PC-3 (cell line): ENCODE data around the gene SLC1A7. TPM values are rescaled to one million over a fixed set of nuclear protein-coding genes. Genes with fewer than 3 reads are reported as not detected.

Experiments used
- ATAC-seq: fragments of 200-7000 bp; cut with Tn5 transposase; 2 replicates; pipeline ENCODE4 v1.9.1; 2020; ENCODE audit warnings: mild to moderate bottlenecking, moderate library complexity
- BruUV-seq: library from RNA; stranded (reverse); fragments of 400-500 nt; replicated peaks from 2 replicates; lab custom pipeline; 2021; lab: Mats Ljungman, UMichigan
- CTCF ChIA-PET: fragments of 300-600 bp; sonication (Branson Sonifier 250); formaldehyde crosslinking; loops from one replicate; lab custom pipeline; 2022; ENCODE audit warnings: antibody characterized with exemption; lab: Charles Lee
- POLR2A ChIA-PET: fragments of 300-600 bp; sonication (Branson Sonifier 250); formaldehyde crosslinking; loops from one replicate; lab custom pipeline; 2022; ENCODE audit warnings: antibody characterized with exemption; ENCODE audit not compliant: unreplicated experiment; lab: Charles Lee
- DNase-seq: peaks from one replicate; pipeline ENCODE4 v3.0.0-alpha.2; 2015
- H2AFZ ChIP-seq: fragments of 300-600 bp; sonication (generic); 2 replicates; pipeline ENCODE4 v1.6.0; 2016; ENCODE audit warnings: antibody characterized with exemption, low read length
- H3F3A ChIP-seq: fragments of 300-600 bp; sonication (generic); one replicate; pipeline ENCODE4 v1.6.0; 2017; ENCODE audit warnings: antibody characterized with exemption, low read length, control low read depth, mild to moderate bottlenecking; ENCODE audit not compliant: unreplicated experiment
- H3K27ac ChIP-seq: fragments of 300-600 bp; sonication (generic); 2 replicates; pipeline ENCODE4 v1.5.1; 2016; ENCODE audit warnings: mild to moderate bottlenecking, low read length
- H3K27me3 ChIP-seq: fragments of 300-600 bp; sonication (generic); 2 replicates; pipeline ENCODE4 v1.6.1; 2016; ENCODE audit warnings: low read length, mixed read lengths
- H3K36me3 ChIP-seq: fragments of 300-600 bp; sonication (generic); 2 replicates; pipeline ENCODE4 v1.6.1; 2016; ENCODE audit warnings: low read depth, mixed run types, low read length, mixed read lengths
- H3K4me1 ChIP-seq: fragments of 300-600 bp; sonication (generic); 2 replicates; pipeline ENCODE4 v1.5.1; 2016; ENCODE audit warnings: low read length; ENCODE audit not compliant: insufficient read depth
- H3K4me2 ChIP-seq: fragments of 300-600 bp; sonication (generic); 2 replicates; pipeline ENCODE4 v1.6.0; 2016; ENCODE audit warnings: low read length
- H3K4me3 ChIP-seq: fragments of 300-600 bp; sonication (generic); 2 replicates; pipeline ENCODE4 v1.5.1; 2016; ENCODE audit warnings: mild to moderate bottlenecking, low read length, mixed read lengths
- H3K79me2 ChIP-seq: fragments of 300-600 bp; sonication (generic); 2 replicates; pipeline ENCODE4 v1.6.1; 2017; ENCODE audit warnings: low read length, mixed read lengths
- H3K9ac ChIP-seq: fragments of 300-600 bp; sonication (generic); 2 replicates; pipeline ENCODE4 v1.6.0; 2016; ENCODE audit warnings: mild to moderate bottlenecking, low read length
- H3K9me2 ChIP-seq: fragments of 300-600 bp; sonication (generic); replicated peaks from 2 replicates; pipeline ENCODE4 v1.6.1; 2016; ENCODE audit warnings: mixed run types, low read length, mixed read lengths
- H3K9me3 ChIP-seq: fragments of 300-600 bp; sonication (generic); 2 replicates; pipeline ENCODE4 v1.6.1; 2016; ENCODE audit warnings: low read length, mixed read lengths
- H4K20me1 ChIP-seq: fragments of 300-600 bp; sonication (generic); 2 replicates; pipeline ENCODE4 v1.6.1; 2016; ENCODE audit warnings: low read length, mixed read lengths
- EZH2 ChIP-seq: fragments of 300-600 bp; sonication (generic); IDR thresholded peaks from one replicate; pipeline ENCODE4 v1.6.1; 2017; ENCODE audit warnings: antibody characterized with exemption, mild to moderate bottlenecking, low read length; ENCODE audit not compliant: unreplicated experiment
- EZH2phosphoT487 ChIP-seq: fragments of 300-600 bp; sonication (generic); IDR thresholded peaks from 2 replicates; pipeline ENCODE4 v1.6.1; 2018; ENCODE audit warnings: mild to moderate bottlenecking, antibody characterized with exemption, low read length, borderline replicate concordance
- intact Hi-C: fragments of 100-400 bp; cut with micrococcal nuclease; formaldehyde crosslinking; loops from 2 replicates; pipeline ENCODE4 v1.9.0; 2023
- total RNA-seq: library from RNA; depleted of rRNA; stranded (reverse); fragments of >200 nt; gene quantifications from 2 replicates; pipeline ENCODE4 v1.2.3, GENCODE V29; 2014
- TF ChIP-seq, protein P1 (sequence below): fragments of 300-600 bp; sonication (generic); conservative IDR thresholded peaks from 2 replicates; pipeline ENCODE4 v1.5.1; 2017; ENCODE audit warnings: antibody characterized with exemption, low read depth, mild to moderate bottlenecking, low read length

The SLC1A7 gene
- total RNA-seq, 1 experiment from 2014 or later: 0.26 TPM

DNA sequence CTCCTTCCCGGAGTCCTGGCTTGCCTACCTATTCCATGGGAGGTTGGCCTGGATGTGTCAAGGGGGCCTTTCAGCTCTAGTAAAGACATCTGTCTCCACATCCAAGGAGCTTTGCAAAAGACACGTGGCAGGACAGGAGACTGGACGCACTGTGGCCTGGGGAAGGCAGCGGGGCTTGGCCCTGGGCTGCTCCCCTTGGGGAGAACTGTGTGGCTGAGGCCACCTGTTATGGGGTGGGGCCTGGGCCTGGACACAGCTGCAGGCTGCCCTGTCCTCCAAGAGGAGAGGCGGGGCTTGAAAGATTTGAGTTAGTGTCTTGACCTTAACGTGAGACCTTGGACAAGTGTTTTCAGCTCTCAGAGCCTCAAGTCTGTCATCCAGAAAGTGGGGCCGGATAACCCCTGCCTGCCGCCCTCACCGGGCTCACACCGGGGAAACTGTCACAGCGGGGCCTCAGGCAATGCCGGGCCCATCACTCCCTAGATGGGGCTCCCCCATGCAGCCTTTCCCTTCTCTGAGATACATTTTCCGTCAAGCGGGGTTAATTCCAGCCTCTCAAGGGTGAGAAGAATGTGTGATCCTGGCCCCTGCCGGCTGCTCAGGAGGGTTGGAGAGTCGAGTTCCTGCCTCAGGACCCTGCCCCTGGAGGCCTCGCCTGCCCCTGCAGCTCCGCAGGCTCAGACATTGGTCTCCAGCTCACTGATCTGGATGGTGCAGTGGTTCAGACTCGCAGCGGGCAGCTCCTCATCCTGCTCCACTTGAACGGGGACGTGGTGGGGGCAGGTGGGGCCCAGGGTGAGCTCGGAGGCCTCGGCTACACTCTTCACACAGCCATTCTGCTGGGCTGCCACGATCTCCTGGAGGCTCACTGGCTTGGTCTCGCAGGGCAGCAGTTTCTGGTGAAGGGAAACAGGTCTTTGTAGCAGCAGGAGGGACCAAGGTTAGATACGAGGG lies 54.8 kb downstream of the SLC1A7 start:
- no peak for ATAC-seq
- DNase-seq: no peak
- CTCF ChIA-PET: no interaction called here

GRCh38 chr1:53086491-53087070 lies 55.9 kb downstream of the SLC1A7 start:
- no peaks in the 10 kb centered on the region for H3K79me2 ChIP-seq
- no peaks in the 10 kb centered on the region for H3K36me3 ChIP-seq
- peaks cover 17% of the 10 kb centered on the region for H3K4me1 ChIP-seq
- no peaks in the 10 kb centered on the region for H4K20me1 ChIP-seq
- no peaks in the 10 kb centered on the region for H3K9me2 ChIP-seq
- H3K4me3 ChIP-seq: no peak overlapping the region
- ChIA-PET CTCF (no interaction called here), POLR2A (no interaction called here)
- no TSS peak for BruUV-seq
- no peak overlapping the region for H3K27ac ChIP-seq
- H3F3A ChIP-seq: no peaks in the 10 kb centered on the region
- H3K9me3 ChIP-seq: no peaks in the 10 kb centered on the region
- ATAC-seq (no peak), DNase-seq (no peak)
- intact Hi-C loops: no loop called here
- TF ChIP-seq, protein P1, sequence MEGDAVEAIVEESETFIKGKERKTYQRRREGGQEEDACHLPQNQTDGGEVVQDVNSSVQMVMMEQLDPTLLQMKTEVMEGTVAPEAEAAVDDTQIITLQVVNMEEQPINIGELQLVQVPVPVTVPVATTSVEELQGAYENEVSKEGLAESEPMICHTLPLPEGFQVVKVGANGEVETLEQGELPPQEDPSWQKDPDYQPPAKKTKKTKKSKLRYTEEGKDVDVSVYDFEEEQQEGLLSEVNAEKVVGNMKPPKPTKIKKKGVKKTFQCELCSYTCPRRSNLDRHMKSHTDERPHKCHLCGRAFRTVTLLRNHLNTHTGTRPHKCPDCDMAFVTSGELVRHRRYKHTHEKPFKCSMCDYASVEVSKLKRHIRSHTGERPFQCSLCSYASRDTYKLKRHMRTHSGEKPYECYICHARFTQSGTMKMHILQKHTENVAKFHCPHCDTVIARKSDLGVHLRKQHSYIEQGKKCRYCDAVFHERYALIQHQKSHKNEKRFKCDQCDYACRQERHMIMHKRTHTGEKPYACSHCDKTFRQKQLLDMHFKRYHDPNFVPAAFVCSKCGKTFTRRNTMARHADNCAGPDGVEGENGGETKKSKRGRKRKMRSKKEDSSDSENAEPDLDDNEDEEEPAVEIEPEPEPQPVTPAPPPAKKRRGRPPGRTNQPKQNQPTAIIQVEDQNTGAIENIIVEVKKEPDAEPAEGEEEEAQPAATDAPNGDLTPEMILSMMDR: no peak
- TF ChIP-seq EZH2phosphoT487: no peak
- TF ChIP-seq EZH2: no peak
- H3K9ac ChIP-seq: no peak overlapping the region
- H3K4me2 ChIP-seq: no peak overlapping the region
- no peaks in the 10 kb centered on the region for H3K27me3 ChIP-seq
- H2AFZ ChIP-seq: no peak overlapping the region

More for the DNA sequence above, 54.8 kb downstream of the SLC1A7 start:
- no peaks in the 10 kb centered on the region for H3F3A ChIP-seq
- H3K9ac ChIP-seq: no peak overlapping the region
- no peaks in the 10 kb centered on the region for H3K79me2 ChIP-seq
- no peaks in the 10 kb centered on the region for H3K9me2 ChIP-seq
- peaks cover 23% of the 10 kb centered on the region for H3K4me1 ChIP-seq
- no peak overlapping the region for H3K4me2 ChIP-seq
- BruUV-seq: no TSS peak
- no peaks in the 10 kb centered on the region for H3K27me3 ChIP-seq
- no peak overlapping the region for H3K4me3 ChIP-seq
- no peak overlapping the region for H2AFZ ChIP-seq
- H3K36me3 ChIP-seq: no peaks in the 10 kb centered on the region
- TF ChIP-seq EZH2phosphoT487: no peak
- TF ChIP-seq, protein P1: no peak
- no peak for TF ChIP-seq EZH2
- POLR2A ChIA-PET: no interaction called here
- intact Hi-C loops: no loop called here
- no peaks in the 10 kb centered on the region for H4K20me1 ChIP-seq
- H3K9me3 ChIP-seq: no peaks in the 10 kb centered on the region
- H3K27ac ChIP-seq: no peak overlapping the region
